Brain microvascular endothelial cell (primary cell): ENCODE data around the gene CAMSAP1.

ENCODE experiments used
- DNase-seq: peaks from one replicate; pipeline ENCODE4 v3.0.0-alpha.2; 2020
- H3K27ac ChIP-seq: fragments of 250-450 bp; sonication (Bioruptor Pico); 2 replicates; pipeline ENCODE4 v1.5.1; 2020; ENCODE audit warnings: mild to moderate bottlenecking, moderate library complexity
- H3K27me3 ChIP-seq: fragments of 250-450 bp; sonication (Bioruptor Pico); replicated peaks from 2 replicates; pipeline ENCODE4 v1.5.1; 2020; ENCODE audit warnings: mild to moderate bottlenecking
- H3K36me3 ChIP-seq: fragments of 250-450 bp; sonication (Bioruptor Pico); replicated peaks from 2 replicates; pipeline ENCODE4 v1.5.1; 2020; ENCODE audit warnings: mild to moderate bottlenecking
- H3K4me3 ChIP-seq: 2 replicates; pipeline ENCODE4 v1.5.1; 2011; ENCODE audit warnings: low read depth, mild to moderate bottlenecking, control low read depth, low read length, moderate library complexity
- in situ Hi-C: cut with HindIII; loops from 2 replicates; pipeline ENCODE4 v1.10.0; 2017; ENCODE audit warnings: low sequenced_read_pairs, low pct_ligation_motif_present
- TF ChIP-seq, protein P1 (sequence below): IDR thresholded peaks from 2 replicates; pipeline ENCODE4 v1.5.1; 2011; ENCODE audit warnings: low read depth, mild to moderate bottlenecking, moderate library complexity, low read length, control low read depth, inconsistent platforms; ENCODE audit errors: missing control alignments

The CAMSAP1 gene

GRCh38 chr9:135788576-135789300 lies 118.6 kb downstream of the CAMSAP1 start:
- DNase-seq: no peak
- H3K27me3 ChIP-seq: no peaks in the 10 kb centered on the region
- no peak overlapping the region for H3K4me3 ChIP-seq
- no peaks in the 10 kb centered on the region for H3K36me3 ChIP-seq
- in situ Hi-C loops: no loop called here
- no peak overlapping the region for H3K27ac ChIP-seq
- TF ChIP-seq, protein P1, sequence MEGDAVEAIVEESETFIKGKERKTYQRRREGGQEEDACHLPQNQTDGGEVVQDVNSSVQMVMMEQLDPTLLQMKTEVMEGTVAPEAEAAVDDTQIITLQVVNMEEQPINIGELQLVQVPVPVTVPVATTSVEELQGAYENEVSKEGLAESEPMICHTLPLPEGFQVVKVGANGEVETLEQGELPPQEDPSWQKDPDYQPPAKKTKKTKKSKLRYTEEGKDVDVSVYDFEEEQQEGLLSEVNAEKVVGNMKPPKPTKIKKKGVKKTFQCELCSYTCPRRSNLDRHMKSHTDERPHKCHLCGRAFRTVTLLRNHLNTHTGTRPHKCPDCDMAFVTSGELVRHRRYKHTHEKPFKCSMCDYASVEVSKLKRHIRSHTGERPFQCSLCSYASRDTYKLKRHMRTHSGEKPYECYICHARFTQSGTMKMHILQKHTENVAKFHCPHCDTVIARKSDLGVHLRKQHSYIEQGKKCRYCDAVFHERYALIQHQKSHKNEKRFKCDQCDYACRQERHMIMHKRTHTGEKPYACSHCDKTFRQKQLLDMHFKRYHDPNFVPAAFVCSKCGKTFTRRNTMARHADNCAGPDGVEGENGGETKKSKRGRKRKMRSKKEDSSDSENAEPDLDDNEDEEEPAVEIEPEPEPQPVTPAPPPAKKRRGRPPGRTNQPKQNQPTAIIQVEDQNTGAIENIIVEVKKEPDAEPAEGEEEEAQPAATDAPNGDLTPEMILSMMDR: no peak

DNA sequence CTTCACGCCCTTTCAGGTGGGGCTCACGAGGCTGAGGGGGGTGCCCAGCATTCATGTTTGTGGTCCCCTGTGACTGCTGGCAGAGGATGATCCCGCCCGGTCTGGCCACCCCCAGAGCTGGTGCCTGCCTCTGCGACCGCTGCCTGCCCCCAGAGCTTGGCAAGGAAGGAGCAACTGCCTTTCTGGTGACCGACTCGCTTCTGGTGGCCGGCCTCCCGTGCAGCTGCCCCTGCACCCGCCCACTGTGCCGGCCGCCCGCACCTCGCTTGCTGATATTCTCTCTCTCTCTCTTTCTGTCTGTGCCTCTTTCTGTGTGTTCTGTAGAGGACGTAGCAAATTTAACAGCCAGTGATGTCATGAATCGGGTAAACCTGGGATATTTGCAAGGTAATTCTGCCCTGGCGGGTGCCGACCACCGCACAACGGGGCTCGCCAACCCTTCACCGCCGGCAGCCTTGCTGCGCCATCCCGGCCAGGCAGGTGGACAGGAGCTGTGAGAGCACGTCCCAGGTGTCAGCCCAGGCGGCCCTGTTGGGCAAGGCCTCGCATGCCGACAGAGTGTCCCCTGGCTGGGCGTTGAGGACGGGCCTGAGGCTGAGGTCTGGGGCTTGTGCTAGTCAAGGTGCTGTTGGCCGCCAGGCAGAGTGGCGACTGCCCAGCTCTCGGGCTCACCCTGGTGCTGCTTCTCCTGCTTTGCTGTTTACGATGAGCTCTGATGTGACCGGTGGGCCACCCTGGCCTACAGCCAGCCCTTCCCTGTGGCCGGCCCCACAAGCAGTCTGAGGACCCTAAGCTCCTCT lies 119.4 kb downstream of the CAMSAP1 start:
- TF ChIP-seq, protein P1: no peak
- H3K27ac ChIP-seq: no peak overlapping the region
- no peak for DNase-seq
- in situ Hi-C loops: no loop called here
- H3K27me3 ChIP-seq: no peaks in the 10 kb centered on the region
- no peak overlapping the region for H3K4me3 ChIP-seq
- H3K36me3 ChIP-seq: no peaks in the 10 kb centered on the region

- no peak for DNase-seq
- Histone ChIP-seq H3K27ac (no peak overlapping the region), H3K4me3 (no peak overlapping the region), H3K36me3 (no peaks in the 10 kb centered on the region), H3K27me3 (no peaks in the 10 kb centered on the region)
- in situ Hi-C loops: no loop called here
- TF ChIP-seq, protein P1: no peak
Observed at GRCh38 chr9:135787317-135787716, 120.0 kb downstream of the CAMSAP1 start.

GRCh38 chr9:135786146-135786690 lies 121.1 kb downstream of the CAMSAP1 start:
- in situ Hi-C loops: no loop called here
- Histone ChIP-seq H3K36me3 (no peaks in the 10 kb centered on the region), H3K27ac (no peak overlapping the region), H3K4me3 (no peak overlapping the region), H3K27me3 (no peaks in the 10 kb centered on the region)
- no peak for DNase-seq
- TF ChIP-seq, protein P1: no peak

GRCh38 chr9:135785013-135785575 lies 122.3 kb downstream of the CAMSAP1 start:
- Histone ChIP-seq H3K36me3 (no peaks in the 10 kb centered on the region), H3K27me3 (no peaks in the 10 kb centered on the region), H3K4me3 (no peak overlapping the region), H3K27ac (no peak overlapping the region)
- in situ Hi-C loops: no loop called here
- DNase-seq: no peak
- TF ChIP-seq, protein P1: no peak
